CD14-positive monocyte (primary cell): ENCODE measurements around the gene TMEM184A. TPM values are rescaled to one million over a fixed set of nuclear protein-coding genes. Genes with fewer than 3 reads are reported as not detected.

Source experiments
- DNase-seq, 3 donors: peaks; one replicate each; pipeline ENCODE4 v3.0.0-alpha.2; 2011 to 2022
- H2AFZ ChIP-seq: 2 replicates; pipeline ENCODE4 v1.6.0; 2012; ENCODE audit warnings: mild to moderate bottlenecking, low read depth, low read length, inconsistent platforms; ENCODE audit not compliant: insufficient read depth, poor library complexity, severe bottlenecking
- H3K27ac ChIP-seq, 2 donors: 1 replicate in 1 of 2; 2 replicates in 1 of 2; pipeline ENCODE4 v1.5.1; 2012 to 2013; ENCODE audit warnings: low read length in 2 of 2, control low read depth in 1 of 2, inconsistent platforms in 1 of 2, low read depth in 1 of 2, mild to moderate bottlenecking in 1 of 2
- H3K27me3 ChIP-seq, 2 donors: one replicate each; pipeline versions ENCODE4 v1.6.0 to v1.6.1; 2011 to 2013; ENCODE audit warnings: low read length in 2 of 2; ENCODE audit not compliant: control insufficient read depth in 2 of 2, insufficient read depth in 2 of 2
- H3K36me3 ChIP-seq, 2 donors: replicated peaks in 1 of 2; 1 replicate in 1 of 2; 2 replicates in 1 of 2; pipeline versions ENCODE4 v1.5.1 to v1.6.1; 2012 to 2013; ENCODE audit warnings: low read length in 2 of 2, control low read depth in 1 of 2, inconsistent platforms in 1 of 2, mild to moderate bottlenecking in 1 of 2; ENCODE audit not compliant: insufficient read depth in 2 of 2, control insufficient read depth in 1 of 2
- H3K4me1 ChIP-seq, 2 donors: 1 replicate in 1 of 2; 2 replicates in 1 of 2; pipeline versions ENCODE4 v1.5.1 to v1.6.1; 2012 to 2013; ENCODE audit warnings: low read length in 2 of 2, control low read depth in 1 of 2, inconsistent platforms in 1 of 2, mild to moderate bottlenecking in 1 of 2, moderate library complexity in 1 of 2; ENCODE audit not compliant: insufficient read depth in 2 of 2, control insufficient read depth in 1 of 2
- H3K4me2 ChIP-seq: replicated peaks from 2 replicates; pipeline ENCODE3; 2012; ENCODE audit warnings: low read length, moderate library complexity, mild to moderate bottlenecking; ENCODE audit not compliant: poor library complexity, severe bottlenecking; ENCODE audit errors: extremely low read depth
- H3K4me3 ChIP-seq, 3 experiments: fragments of 200-600 bp in 1 of 3; sonication (generic) in 1 of 3; replicated peaks in 1 of 3; 1 replicate in 2 of 3; 2 replicates in 1 of 3; pipeline ENCODE4 v1.5.1; 2011 to 2013; ENCODE audit warnings: low read length in 3 of 3, mild to moderate bottlenecking in 3 of 3, control low read depth in 2 of 3, low read depth in 2 of 3, inconsistent platforms in 1 of 3, moderate library complexity in 1 of 3
- H3K79me2 ChIP-seq: 2 replicates; pipeline ENCODE4 v1.6.0; 2012; ENCODE audit warnings: mild to moderate bottlenecking, control low read depth, inconsistent platforms, low read length, moderate library complexity; ENCODE audit not compliant: insufficient read depth
- H3K9ac ChIP-seq: 2 replicates; pipeline ENCODE4 v1.6.0; 2017; ENCODE audit warnings: low read length, mild to moderate bottlenecking; ENCODE audit not compliant: insufficient read depth, poor library complexity, severe bottlenecking
- H3K9me3 ChIP-seq, 2 donors: replicated peaks in 1 of 2; 1 replicate in 1 of 2; 2 replicates in 1 of 2; pipeline versions ENCODE4 v1.5.1 to v1.6.1; 2012 to 2013; ENCODE audit warnings: low read length in 2 of 2, control low read depth in 1 of 2; ENCODE audit not compliant: control insufficient read depth in 1 of 2, insufficient read depth in 1 of 2
- H4K20me1 ChIP-seq: 2 replicates; pipeline ENCODE4 v1.6.0; 2012; ENCODE audit warnings: mild to moderate bottlenecking, low read length, control low read depth, moderate library complexity; ENCODE audit not compliant: insufficient read depth
- H3K27ac Mint-ChIP-seq, 7 donors: one replicate each; pipeline ENCODE4 v1.8.0; 2020; ENCODE audit warnings: mild to moderate bottlenecking in 7 of 7, mixed read lengths in 7 of 7, moderate library complexity in 6 of 7, inconsistent platforms in 2 of 7
- H3K27me3 Mint-ChIP-seq, 3 donors: one replicate each; pipeline ENCODE4 v1.8.0; 2021 to 2022; ENCODE audit warnings: low read depth in 3 of 3, mild to moderate bottlenecking in 3 of 3, mixed read lengths in 3 of 3, moderate library complexity in 3 of 3, inconsistent platforms in 1 of 3
- H3K36me3 Mint-ChIP-seq, 2 donors: one replicate each; pipeline ENCODE4 v1.8.0; 2020; ENCODE audit warnings: mixed read lengths in 2 of 2, inconsistent platforms in 1 of 2, mild to moderate bottlenecking in 1 of 2
- H3K4me1 Mint-ChIP-seq: one replicate; pipeline ENCODE4 v1.8.0; 2020; ENCODE audit warnings: mild to moderate bottlenecking, mixed read lengths
- H3K4me3 Mint-ChIP-seq, 2 donors: one replicate each; pipeline ENCODE4 v1.8.0; 2020; ENCODE audit warnings: mild to moderate bottlenecking in 2 of 2, mixed read lengths in 2 of 2, moderate library complexity in 1 of 2
- H3K9me3 Mint-ChIP-seq, 7 donors: one replicate each; pipeline ENCODE4 v1.8.0; 2020 to 2022; ENCODE audit warnings: mixed read lengths in 7 of 7, mild to moderate bottlenecking in 6 of 7, moderate library complexity in 6 of 7, inconsistent platforms in 2 of 7
- WGBS: methylation state at CpG from one replicate; pipeline ENCODE4 v1.1.5; 2013; ENCODE audit warnings: missing lambda C conversion rate; ENCODE audit not compliant: insufficient coverage; 5-methylcytosine and 5-hydroxymethylcytosine counted together
- intact Hi-C, 2 donors: fragments of 100-400 bp; cut with micrococcal nuclease; formaldehyde crosslinking; loops; one replicate each; pipeline versions ENCODE4 v1.15.0 to v1.15.1; 2023
- polyA plus RNA-seq, 3 donors: library from polyadenylated mRNA; depleted of rRNA in 1 of 3; unstranded in 2 of 3; stranded (reverse) in 1 of 3; fragments of 300-500 nt in 2 of 3; fragments of >200 nt in 1 of 3; fragmentation: Illumina TruSeq in 2 of 3; gene quantifications; 1 replicate in 2 of 3; 2 replicates in 1 of 3; pipeline ENCODE4 v1.2.3, GENCODE V29; 2012 to 2021
- TF ChIP-seq, protein P1 (sequence below): fragments of 200-600 bp; IDR thresholded peaks from one replicate; pipeline ENCODE4 v1.8.0; 2022; ENCODE audit warnings: antibody characterized with exemption, mild to moderate bottlenecking

TMEM184A gene
- polyA plus RNA-seq, 3 donors: not detected

- H3K4me3 ChIP-seq: no peak overlapping the region
- no peaks in the 10 kb centered on the region for H3K27me3 ChIP-seq
- no peaks in the 10 kb centered on the region for H3K9me3 ChIP-seq
- no peaks in the 10 kb centered on the region for H3K36me3 Mint-ChIP-seq
- intact Hi-C loops: no loop called here
- WGBS: 98% methylated on average over 37 of the region's 42 CpGs
- no peak for DNase-seq
- H3K27me3 Mint-ChIP-seq: peaks cover 0 to 2% (median 0%) of the 10 kb centered on the region in 3 donors
- no peak overlapping the region for H3K27ac ChIP-seq
- H3K79me2 ChIP-seq: no peaks in the 10 kb centered on the region
- no peak overlapping the region for H3K9ac ChIP-seq
- no peak overlapping the region for H3K4me3 Mint-ChIP-seq
- TF ChIP-seq, protein P1, sequence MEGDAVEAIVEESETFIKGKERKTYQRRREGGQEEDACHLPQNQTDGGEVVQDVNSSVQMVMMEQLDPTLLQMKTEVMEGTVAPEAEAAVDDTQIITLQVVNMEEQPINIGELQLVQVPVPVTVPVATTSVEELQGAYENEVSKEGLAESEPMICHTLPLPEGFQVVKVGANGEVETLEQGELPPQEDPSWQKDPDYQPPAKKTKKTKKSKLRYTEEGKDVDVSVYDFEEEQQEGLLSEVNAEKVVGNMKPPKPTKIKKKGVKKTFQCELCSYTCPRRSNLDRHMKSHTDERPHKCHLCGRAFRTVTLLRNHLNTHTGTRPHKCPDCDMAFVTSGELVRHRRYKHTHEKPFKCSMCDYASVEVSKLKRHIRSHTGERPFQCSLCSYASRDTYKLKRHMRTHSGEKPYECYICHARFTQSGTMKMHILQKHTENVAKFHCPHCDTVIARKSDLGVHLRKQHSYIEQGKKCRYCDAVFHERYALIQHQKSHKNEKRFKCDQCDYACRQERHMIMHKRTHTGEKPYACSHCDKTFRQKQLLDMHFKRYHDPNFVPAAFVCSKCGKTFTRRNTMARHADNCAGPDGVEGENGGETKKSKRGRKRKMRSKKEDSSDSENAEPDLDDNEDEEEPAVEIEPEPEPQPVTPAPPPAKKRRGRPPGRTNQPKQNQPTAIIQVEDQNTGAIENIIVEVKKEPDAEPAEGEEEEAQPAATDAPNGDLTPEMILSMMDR: no peak
- H3K4me1 Mint-ChIP-seq: peaks cover 4% of the 10 kb centered on the region
- H3K27ac Mint-ChIP-seq: no peak overlapping the region
- peaks cover 0 to 2% (median 0%) of the 10 kb centered on the region in 7 donors for H3K9me3 Mint-ChIP-seq
- no peaks in the 10 kb centered on the region for H4K20me1 ChIP-seq
- H3K36me3 ChIP-seq: no peaks in the 10 kb centered on the region
- H3K4me1 ChIP-seq: no peaks in the 10 kb centered on the region
- H3K4me2 ChIP-seq: no peak overlapping the region
- H2AFZ ChIP-seq: no peak overlapping the region
Measured at GRCh38 chr7:1550005-1550845, 5.8 kb downstream of the TMEM184A start.

- Histone ChIP-seq H4K20me1 (peaks cover 4% of the 10 kb centered on the region), H3K79me2 (no peaks in the 10 kb centered on the region), H2AFZ (no peak overlapping the region), H3K9me3 (no peaks in the 10 kb centered on the region), H3K9ac (no peak overlapping the region), H3K27ac (no peak overlapping the region), H3K4me2 (no peak overlapping the region), H3K36me3 (peaks cover 0 to 2% of the 10 kb centered on the region in 2 donors), H3K4me1 (no peaks in the 10 kb centered on the region), H3K4me3 (no peak overlapping the region), H3K27me3 (no peaks in the 10 kb centered on the region)
- H3K36me3 Mint-ChIP-seq: peaks cover 0 to 3% of the 10 kb centered on the region in 2 donors
- H3K4me1 Mint-ChIP-seq: peaks cover 4% of the 10 kb centered on the region
- TF ChIP-seq, protein P1: no peak
- peaks cover 0 to 2% (median 0%) of the 10 kb centered on the region in 7 donors for H3K9me3 Mint-ChIP-seq
- H3K27me3 Mint-ChIP-seq: peaks cover 0 to 2% (median 0%) of the 10 kb centered on the region in 3 donors
- no peak overlapping the region for H3K4me3 Mint-ChIP-seq
- 97% methylated on average over 20 of the region's 27 CpGs for WGBS
- no peak overlapping the region for H3K27ac Mint-ChIP-seq
- DNase-seq: no peak
- intact Hi-C loops: no loop called here
Measured at GRCh38 chr7:1549357-1550004, 6.5 kb downstream of the TMEM184A start.
